Thymus (tissue), 11 donors: ENCODE measurements around the gene FA2H. TPM values are rescaled to one million over a fixed set of nuclear protein-coding genes. Genes with fewer than 3 reads are reported as not detected.
"Not testable (repeated sequence)": the region's sequence is repeated elsewhere in the genome, so short reads cannot be mapped to it uniquely, and the experiment has no call there.

ENCODE experiments used
- DNase-seq, 9 donors: peaks; one replicate each; pipeline ENCODE4 v3.0.0-alpha.2; 2013; ENCODE audit warnings: low spot score in 9 of 9, low read depth in 6 of 9, missing footprints in 1 of 9
- H3K27ac ChIP-seq, 2 donors: one replicate each; pipeline ENCODE4 v1.5.1; 2013; ENCODE audit warnings: control low read depth in 1 of 2, low read depth in 1 of 2, low read length in 1 of 2, mild to moderate bottlenecking in 1 of 2, moderate library complexity in 1 of 2
- H3K27me3 ChIP-seq, 2 donors: one replicate each; pipeline ENCODE4 v1.5.1; 2013; ENCODE audit warnings: low read length in 1 of 2; ENCODE audit not compliant: control insufficient read depth in 2 of 2, insufficient read depth in 1 of 2
- H3K36me3 ChIP-seq, 2 donors: one replicate each; pipeline ENCODE4 v1.5.1; 2013; ENCODE audit warnings: low read length in 1 of 2, mild to moderate bottlenecking in 1 of 2, moderate library complexity in 1 of 2; ENCODE audit not compliant: control insufficient read depth in 2 of 2, insufficient read depth in 2 of 2
- H3K4me1 ChIP-seq, 2 donors: one replicate each; pipeline ENCODE4 v1.5.1; 2013; ENCODE audit warnings: low read length in 2 of 2; ENCODE audit not compliant: control insufficient read depth in 2 of 2, insufficient read depth in 2 of 2
- H3K4me3 ChIP-seq, 2 donors: one replicate each; pipeline ENCODE4 v1.5.1; 2013; ENCODE audit warnings: low read length in 2 of 2, control low read depth in 1 of 2, mild to moderate bottlenecking in 1 of 2
- H3K9me3 ChIP-seq, 2 donors: one replicate each; pipeline ENCODE4 v1.5.1; 2013; ENCODE audit warnings: low read length in 1 of 2, mild to moderate bottlenecking in 1 of 2; ENCODE audit not compliant: control insufficient read depth in 2 of 2, insufficient read depth in 1 of 2
- WGBS: extraction: QIAGEN DNeasy Blood & Tissue Kit; methylation state at CpG from one replicate; pipeline ENCODE4 v1.1.7; 2013; 5-methylcytosine and 5-hydroxymethylcytosine counted together
- polyA plus RNA-seq: library from polyadenylated mRNA; stranded (reverse); fragments of 200-250 nt; gene quantifications from one replicate; pipeline ENCODE4 v1.2.3, GENCODE V29; 2013
- total RNA-seq: library from RNA; stranded (reverse); fragments of 120-200 nt; gene quantifications from one replicate; pipeline ENCODE4 v1.2.4, GENCODE V29; 2013
- donor health status: healthy.

Gene FA2H
- total and polyA plus RNA-seq, 2 donors = 2.0 to 2.9 TPM

GRCh38 chr16:74724820-74725549 lies 49.6 kb downstream of the FA2H start:
- H3K9me3 ChIP-seq = peaks cover 2 to 14% of the 10 kb centered on the region in 2 donors
- H3K36me3 ChIP-seq = peaks cover 0 to 3% of the 10 kb centered on the region in 2 donors
- 96% methylated on average over 19 of the region's 19 CpGs for WGBS
- no peak for DNase-seq
- no peak overlapping the region for H3K4me3 ChIP-seq
- H3K27me3 ChIP-seq = no peaks in the 10 kb centered on the region
- no peak overlapping the region for H3K27ac ChIP-seq
- peaks cover 6 to 16% of the 10 kb centered on the region in 2 donors for H3K4me1 ChIP-seq

GRCh38 chr16:74723256-74723655 lies 51.4 kb downstream of the FA2H start:
- H3K36me3 ChIP-seq = peaks cover 3 to 5% of the 10 kb centered on the region in 2 donors
- H3K4me1 ChIP-seq = peaks cover 0 to 2% of the 10 kb centered on the region in 2 donors
- H3K4me3 ChIP-seq = no peak overlapping the region
- peaks cover 2 to 12% of the 10 kb centered on the region in 2 donors for H3K9me3 ChIP-seq
- no peak overlapping the region for H3K27ac ChIP-seq
- 84% methylated on average over 7 of the region's 7 CpGs for WGBS
- DNase-seq = no peak
- H3K27me3 ChIP-seq = no peaks in the 10 kb centered on the region

- DNase-seq, H3K9me3 ChIP-seq: not testable (repeated sequence)
- over 99% methylated on average over 2 of the region's 2 CpGs for WGBS
Observed at GRCh38 chr16:74722156-74722555, 52.5 kb downstream of the FA2H start.

GRCh38 chr16:74721716-74722115 lies 52.9 kb downstream of the FA2H start:
- peaks cover 3% of the 10 kb centered on the region in 2 donors for H3K36me3 ChIP-seq
- no peaks in the 10 kb centered on the region for H3K4me1 ChIP-seq
- no peak overlapping the region for H3K4me3 ChIP-seq
- no peaks in the 10 kb centered on the region for H3K27me3 ChIP-seq
- peaks cover under 1 to 3% of the 10 kb centered on the region in 2 donors for H3K9me3 ChIP-seq
- no peak for DNase-seq
- 92% methylated on average over 11 of the region's 11 CpGs for WGBS
- H3K27ac ChIP-seq = no peak overlapping the region

More at GRCh38 chr16:74722156-74722555, 52.5 kb downstream of the FA2H start:
- H3K4me3 ChIP-seq, H3K27me3 ChIP-seq, H3K36me3 ChIP-seq, H3K4me1 ChIP-seq, H3K27ac ChIP-seq: not testable (repeated sequence)

GRCh38 chr16:74720579-74720978 lies 54.0 kb downstream of the FA2H start:
- Histone ChIP-seq H3K4me1 (no peaks in the 10 kb centered on the region), H3K27me3 (no peaks in the 10 kb centered on the region), H3K27ac (no peak overlapping the region), H3K4me3 (no peak overlapping the region), H3K9me3 (no peaks in the 10 kb centered on the region), H3K36me3 (peaks cover 3% of the 10 kb centered on the region in 2 donors)
- no peak for DNase-seq
- 96% methylated on average over 5 of the region's 5 CpGs for WGBS

- WGBS = 97% methylated on average over 27 of the region's 27 CpGs
- Histone ChIP-seq H3K36me3 (peaks cover 3% of the 10 kb centered on the region in 2 donors), H3K4me1 (no peaks in the 10 kb centered on the region), H3K4me3 (no peak overlapping the region), H3K9me3 (no peaks in the 10 kb centered on the region), H3K27ac (no peak overlapping the region), H3K27me3 (no peaks in the 10 kb centered on the region)
- DNase-seq = no peak
Observed at GRCh38 chr16:74718741-74719610, 55.6 kb downstream of the FA2H start.

GRCh38 chr16:74718140-74718539 lies 56.5 kb downstream of the FA2H start:
- Histone ChIP-seq H3K27me3 (no peaks in the 10 kb centered on the region), H3K36me3 (peaks cover 3% of the 10 kb centered on the region in 2 donors), H3K4me1 (peaks cover 0 to under 1% of the 10 kb centered on the region in 2 donors), H3K4me3 (no peak overlapping the region), H3K9me3 (no peaks in the 10 kb centered on the region), H3K27ac (no peak overlapping the region)
- DNase-seq = no peak
- 97% methylated on average over 13 of the region's 13 CpGs for WGBS

- Histone ChIP-seq H3K36me3 (peaks cover 3% of the 10 kb centered on the region in 2 donors), H3K4me1 (peaks cover 0 to 4% of the 10 kb centered on the region in 2 donors), H3K9me3 (no peaks in the 10 kb centered on the region), H3K27me3 (no peaks in the 10 kb centered on the region), H3K27ac (no peak overlapping the region), H3K4me3 (no peak overlapping the region)
- no peak for DNase-seq
- 97% methylated on average over 7 of the region's 7 CpGs for WGBS
Observed at GRCh38 chr16:74717367-74717766, 57.3 kb downstream of the FA2H start.

- peaks cover 3% of the 10 kb centered on the region in 2 donors for H3K36me3 ChIP-seq
- H3K27ac ChIP-seq = no peak overlapping the region
- no peaks in the 10 kb centered on the region for H3K9me3 ChIP-seq
- no peak for DNase-seq
- no peaks in the 10 kb centered on the region for H3K27me3 ChIP-seq
- 91% methylated on average over 15 of the region's 15 CpGs for WGBS
- H3K4me3 ChIP-seq = no peak overlapping the region
- peaks cover 0 to 7% of the 10 kb centered on the region in 2 donors for H3K4me1 ChIP-seq
Observed at GRCh38 chr16:74716355-74716754, 58.3 kb downstream of the FA2H start.
